HG03565 (cell line): ENCODE results near the gene TRIM17.

ENCODE experiments used
- ATAC-seq: cut with Tn5 transposase; IDR thresholded peaks from one replicate; pipeline ENCODE4 v1.9.1; 2021; ENCODE audit warnings: mild to moderate bottlenecking, moderate library complexity; ENCODE audit not compliant: unreplicated experiment

TRIM17 gene

GRCh38 chr1:228358039-228358763 lies 58.5 kb downstream of the TRIM17 start:
- no peak for ATAC-seq
